ENCODE measurements around the gene TFIP11. TPM values are rescaled to one million over a fixed set of nuclear protein-coding genes. Genes with fewer than 3 reads are reported as not detected.

TFIP11 gene
- total RNA-seq, 4 donors from 2014 or later, result 14.8 to 39.1 (median 20.2) TPM

DNA sequence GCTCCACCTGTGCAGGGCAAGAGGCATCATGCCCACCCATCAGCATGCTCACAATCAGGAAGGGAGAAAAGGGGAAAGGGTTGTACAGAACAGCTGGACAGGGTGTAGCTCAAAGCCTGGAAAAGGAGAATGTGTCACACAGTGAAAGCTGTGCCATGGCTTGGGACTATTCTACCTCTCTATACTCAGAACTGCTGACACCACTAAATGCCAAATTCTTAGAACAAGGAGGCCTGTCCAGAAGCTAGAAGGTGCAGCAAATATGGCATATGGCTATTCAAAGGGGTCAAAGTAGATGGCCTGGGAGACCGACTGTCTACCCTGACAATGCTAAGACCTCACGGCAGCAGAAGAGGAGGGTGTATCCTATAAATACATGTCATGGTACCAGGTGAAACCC is 41.5 kb downstream of the TFIP11 start:
- DNase-seq (ENCODE audit: low spot score), result no peak
- TF ChIP-seq, protein P1, sequence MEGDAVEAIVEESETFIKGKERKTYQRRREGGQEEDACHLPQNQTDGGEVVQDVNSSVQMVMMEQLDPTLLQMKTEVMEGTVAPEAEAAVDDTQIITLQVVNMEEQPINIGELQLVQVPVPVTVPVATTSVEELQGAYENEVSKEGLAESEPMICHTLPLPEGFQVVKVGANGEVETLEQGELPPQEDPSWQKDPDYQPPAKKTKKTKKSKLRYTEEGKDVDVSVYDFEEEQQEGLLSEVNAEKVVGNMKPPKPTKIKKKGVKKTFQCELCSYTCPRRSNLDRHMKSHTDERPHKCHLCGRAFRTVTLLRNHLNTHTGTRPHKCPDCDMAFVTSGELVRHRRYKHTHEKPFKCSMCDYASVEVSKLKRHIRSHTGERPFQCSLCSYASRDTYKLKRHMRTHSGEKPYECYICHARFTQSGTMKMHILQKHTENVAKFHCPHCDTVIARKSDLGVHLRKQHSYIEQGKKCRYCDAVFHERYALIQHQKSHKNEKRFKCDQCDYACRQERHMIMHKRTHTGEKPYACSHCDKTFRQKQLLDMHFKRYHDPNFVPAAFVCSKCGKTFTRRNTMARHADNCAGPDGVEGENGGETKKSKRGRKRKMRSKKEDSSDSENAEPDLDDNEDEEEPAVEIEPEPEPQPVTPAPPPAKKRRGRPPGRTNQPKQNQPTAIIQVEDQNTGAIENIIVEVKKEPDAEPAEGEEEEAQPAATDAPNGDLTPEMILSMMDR (IDR thresholded peaks at IDR 0.05), result no peak
- ATAC-seq (ENCODE audit: low FRiP score), result no peak

DNA sequence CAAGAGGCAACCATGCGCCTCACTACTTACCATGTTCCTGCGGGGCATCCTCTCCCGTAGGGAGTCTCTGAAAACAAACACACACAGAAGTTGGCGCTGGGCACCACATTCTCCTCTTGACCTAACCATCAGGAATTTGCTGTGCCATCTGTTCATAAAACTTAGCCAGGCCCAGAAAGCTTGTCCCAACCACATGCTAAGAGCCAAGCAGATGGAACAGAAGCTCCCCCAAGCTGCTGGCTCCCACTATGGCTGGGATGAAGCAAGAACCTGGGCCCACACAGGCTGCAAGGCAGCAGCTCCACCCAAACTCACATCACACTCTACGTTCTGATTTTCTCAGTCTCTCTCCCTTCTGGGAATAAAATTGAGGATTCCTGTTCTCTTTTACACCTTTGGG is 46.1 kb downstream of the TFIP11 start:
- no peak for DNase-seq (ENCODE audit: low spot score)
- ATAC-seq (ENCODE audit: low FRiP score), result no peak
- TF ChIP-seq, protein P1 (IDR thresholded peaks at IDR 0.05), result no peak

DNA sequence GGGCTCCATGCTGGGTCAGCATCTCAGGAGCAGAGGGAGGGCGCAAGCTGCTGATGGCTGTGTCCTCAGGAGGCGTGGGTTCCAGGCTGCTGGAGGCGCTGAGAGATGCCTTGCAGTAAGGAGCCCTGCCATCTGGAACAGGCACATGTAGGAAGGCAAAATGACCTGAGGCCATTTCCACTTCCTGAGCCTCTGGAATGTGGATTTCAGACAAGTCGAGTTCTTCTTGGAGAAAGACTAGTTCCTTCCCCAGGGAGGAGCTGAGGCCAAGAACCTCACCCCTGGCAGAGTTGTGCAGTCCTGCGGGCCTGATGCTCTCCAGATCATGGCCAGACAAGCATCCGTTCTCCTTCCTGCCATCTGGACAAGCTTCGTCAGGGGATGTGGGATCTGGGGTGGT is 48.0 kb downstream of the TFIP11 start:
- no peak for DNase-seq (ENCODE audit: low spot score)
- TF ChIP-seq, protein P1 (IDR thresholded peaks at IDR 0.05), result no peak
- ATAC-seq (ENCODE audit: low FRiP score), result no peak

DNA sequence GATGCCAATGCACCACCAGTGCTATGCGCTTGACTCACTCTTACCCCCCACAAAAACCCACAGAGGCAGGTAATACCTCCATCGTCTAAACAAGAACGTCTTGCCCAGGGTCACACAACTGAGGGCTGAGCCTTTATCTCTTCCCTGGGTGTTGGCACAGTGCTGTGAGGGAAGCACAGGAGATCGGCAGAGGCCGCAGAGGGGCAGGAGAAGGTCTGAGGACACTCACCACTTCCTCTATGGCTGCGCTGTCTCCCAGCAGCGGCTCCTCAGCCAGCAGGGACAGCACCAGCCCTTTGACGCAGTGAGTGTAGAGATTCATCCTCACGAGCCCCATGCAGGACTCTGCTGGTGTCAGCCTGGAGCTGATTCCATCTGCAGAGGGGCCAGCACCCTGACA is 48.6 kb downstream of the TFIP11 start:
- TF ChIP-seq, protein P1 (IDR thresholded peaks at IDR 0.05), result no peak
- ATAC-seq (ENCODE audit: low FRiP score) (no peak), DNase-seq (ENCODE audit: low spot score) (no peak)

DNA sequence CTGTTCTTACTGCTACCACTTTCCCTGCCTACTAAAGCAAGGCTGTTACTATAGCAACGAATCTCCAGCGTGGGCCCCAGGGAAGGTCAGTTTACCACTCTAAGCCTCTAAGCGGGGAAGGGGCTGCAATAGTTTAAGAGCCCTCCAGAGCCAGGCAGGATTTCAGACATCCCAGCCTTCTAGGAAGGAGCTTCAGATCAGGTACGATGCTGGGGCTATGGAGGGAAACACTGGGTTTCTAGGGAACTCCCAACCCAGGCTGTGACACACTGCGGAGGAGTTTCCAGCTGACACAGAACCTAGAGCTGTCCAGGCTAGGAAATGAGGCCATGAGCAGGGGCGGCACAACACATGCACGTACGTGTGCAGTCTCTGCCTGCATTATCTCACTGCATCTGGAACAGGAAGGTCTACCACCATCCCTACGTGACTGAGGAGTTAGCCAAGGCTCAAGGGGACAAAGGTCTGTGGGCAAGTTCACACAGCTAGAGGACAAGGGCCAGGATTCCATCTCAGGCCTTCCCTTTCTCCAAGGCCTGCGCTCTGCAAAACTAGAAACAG is 49.1 kb downstream of the TFIP11 start:
- DNase-seq (ENCODE audit: low spot score), result no peak
- no peak for ATAC-seq (ENCODE audit: low FRiP score)
- TF ChIP-seq, protein P1 (IDR thresholded peaks at IDR 0.05), result no peak

DNA sequence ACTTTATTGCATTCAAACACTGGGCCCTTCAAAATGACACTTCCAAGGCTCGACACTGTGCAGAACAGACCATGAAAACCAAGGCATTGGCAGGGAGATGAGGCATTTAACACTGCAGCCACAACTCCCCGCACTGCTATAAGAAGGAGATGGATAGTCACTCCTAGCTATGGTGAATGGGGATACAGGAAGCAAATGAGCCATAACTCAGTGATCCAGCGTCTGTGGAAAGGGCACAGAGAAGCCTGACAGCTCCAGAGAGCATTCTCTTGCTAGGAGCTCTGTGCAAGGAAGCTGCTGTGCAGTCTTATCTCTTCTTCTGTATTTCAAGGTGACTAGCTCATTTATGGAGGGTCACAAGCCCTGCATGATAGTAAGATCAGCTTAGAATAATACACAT is 49.6 kb downstream of the TFIP11 start:
- DNase-seq (ENCODE audit: low spot score) (no peak), ATAC-seq (ENCODE audit: low FRiP score) (no peak)
- TF ChIP-seq, protein P1 (IDR thresholded peaks at IDR 0.05), result no peak

DNA sequence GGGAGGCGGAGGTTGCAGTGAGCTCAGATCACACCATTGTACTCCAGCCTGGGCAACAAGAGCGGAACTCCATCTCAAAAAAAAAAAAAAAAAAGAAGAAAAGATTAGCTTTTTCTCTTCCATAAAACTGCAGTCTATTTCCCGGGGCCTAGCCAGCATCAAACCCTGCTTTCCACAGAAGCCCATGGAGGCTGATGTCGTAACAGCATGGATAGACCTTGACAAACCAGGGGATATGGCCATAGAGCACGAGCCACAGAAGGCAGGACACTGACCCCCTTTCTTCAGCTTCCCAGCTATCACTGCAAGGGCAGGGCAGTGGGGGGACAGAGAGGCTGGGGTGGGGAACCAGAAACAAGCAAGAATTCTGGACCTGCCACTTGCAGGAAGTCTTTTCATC is 50.2 kb downstream of the TFIP11 start:
- DNase-seq (ENCODE audit: low spot score), result no peak
- TF ChIP-seq, protein P1 (IDR thresholded peaks at IDR 0.05), result no peak
- no peak for ATAC-seq (ENCODE audit: low FRiP score)
